Limb (tissue), 2 donors: ENCODE results near the gene SORBS1.

Experiments used
- DNase-seq, 2 donors: peaks; one replicate each; pipeline ENCODE4 v3.0.0-alpha.2; 2016; ENCODE audit errors: extremely low spot score in 2 of 2

The SORBS1 gene

GRCh38 chr10:95565336-95565735 is 4.2 kb upstream of the SORBS1 start:
- no peak for DNase-seq

GRCh38 chr10:95564291-95564690 is 3.1 kb upstream of the SORBS1 start:
- no peak for DNase-seq

GRCh38 chr10:95562341-95562965 is 1.3 kb upstream of the SORBS1 start:
- DNase-seq, result no peak

GRCh38 chr10:95561864-95562177 is 650 bp upstream of the SORBS1 start:
- DNase-seq, result no peak

GRCh38 chr10:95560278-95561176 is 644 bp downstream of the SORBS1 start:
- DNase-seq, result peak in 1 of 2 donors; percentile 75

- DNase-seq, result peak in 1 of 2 donors; percentile 54
These were observed 1.3 kb downstream of the SORBS1 start for GRCh38 chr10:95559896-95560277.

- DNase-seq, result peak in 1 of 2 donors; percentile 65
These were observed 1.7 kb downstream of the SORBS1 start for GRCh38 chr10:95559471-95559870.

GRCh38 chr10:95558593-95559320 is 2.4 kb downstream of the SORBS1 start:
- no peak for DNase-seq

- DNase-seq, result no peak
These were observed 4.0 kb downstream of the SORBS1 start for GRCh38 chr10:95556994-95557767.

- DNase-seq, result no peak
These were observed 7.5 kb downstream of the SORBS1 start for GRCh38 chr10:95553674-95554073.

- no peak for DNase-seq
These were observed 8.4 kb downstream of the SORBS1 start for GRCh38 chr10:95552679-95553342.

GRCh38 chr10:95550073-95550672 is 11.0 kb downstream of the SORBS1 start:
- DNase-seq, result no peak

GRCh38 chr10:95547791-95548435 is 13.3 kb downstream of the SORBS1 start:
- no peak for DNase-seq

GRCh38 chr10:95547197-95547596 is 14.0 kb downstream of the SORBS1 start:
- no peak for DNase-seq

GRCh38 chr10:95545981-95546380 is 15.2 kb downstream of the SORBS1 start:
- DNase-seq, result no peak

- DNase-seq, result peak; percentile 47 to 55
These were observed 16.2 kb downstream of the SORBS1 start for GRCh38 chr10:95544783-95545500.

GRCh38 chr10:95543459-95543858 is 17.7 kb downstream of the SORBS1 start:
- DNase-seq, result no peak

GRCh38 chr10:95542761-95543160 is 18.4 kb downstream of the SORBS1 start:
- DNase-seq, result no peak

GRCh38 chr10:95542330-95542729 is 18.8 kb downstream of the SORBS1 start:
- DNase-seq, result no peak
